ENCODE results near the gene NUDT8. TPM values are rescaled to one million over a fixed set of nuclear protein-coding genes. Genes with fewer than 3 reads are reported as not detected.

NUDT8 gene
- polyA plus RNA-seq, 1 donor: 14.6 TPM

- WGBS (ENCODE audit: insufficient coverage, low lambda C conversion rate): no CpG with 5 or more reads among the region's 26 CpGs
- H3K36me3 ChIP-seq (ENCODE audit: control insufficient read depth, insufficient read depth, low read length): no peaks in the 10 kb centered on the region
- no peaks in the 10 kb centered on the region for H3K27me3 ChIP-seq (ENCODE audit: control insufficient read depth, insufficient read depth, low read length)
- no peak overlapping the region for H3K4me3 ChIP-seq (ENCODE audit: low read length)
- H3K4me1 ChIP-seq (ENCODE audit: control insufficient read depth, insufficient read depth, low read length): peaks cover 3% of the 10 kb centered on the region
- no peak overlapping the region for H3K27ac ChIP-seq (ENCODE audit: low read length)
- H3K9me3 ChIP-seq (ENCODE audit: control insufficient read depth, low read depth, low read length): peaks cover 7% of the 10 kb centered on the region
- DNase-seq: no peak
Measured at GRCh38 chr11:67667490-67668191, 37.9 kb upstream of the NUDT8 start.

- no peak overlapping the region for H3K27ac ChIP-seq (ENCODE audit: low read length)
- H3K4me3 ChIP-seq (ENCODE audit: low read length): no peak overlapping the region
- H3K36me3 ChIP-seq (ENCODE audit: control insufficient read depth, insufficient read depth, low read length): no peaks in the 10 kb centered on the region
- H3K9me3 ChIP-seq (ENCODE audit: control insufficient read depth, low read depth, low read length): peaks cover 7% of the 10 kb centered on the region
- no CpG with 5 or more reads among the region's 20 CpGs for WGBS (ENCODE audit: insufficient coverage, low lambda C conversion rate)
- H3K27me3 ChIP-seq (ENCODE audit: control insufficient read depth, insufficient read depth, low read length): no peaks in the 10 kb centered on the region
- DNase-seq: no peak
- H3K4me1 ChIP-seq (ENCODE audit: control insufficient read depth, insufficient read depth, low read length): peaks cover 3% of the 10 kb centered on the region
Measured at GRCh38 chr11:67666676-67667489, 37.1 kb upstream of the NUDT8 start.

- Histone ChIP-seq H3K27ac (ENCODE audit: low read length) (no peak overlapping the region), H3K27me3 (ENCODE audit: control insufficient read depth, insufficient read depth, low read length) (no peaks in the 10 kb centered on the region), H3K4me1 (ENCODE audit: control insufficient read depth, insufficient read depth, low read length) (peaks cover 3% of the 10 kb centered on the region), H3K9me3 (ENCODE audit: control insufficient read depth, low read depth, low read length) (peaks cover 7% of the 10 kb centered on the region), H3K36me3 (ENCODE audit: control insufficient read depth, insufficient read depth, low read length) (no peaks in the 10 kb centered on the region), H3K4me3 (ENCODE audit: low read length) (no peak overlapping the region)
- WGBS (ENCODE audit: insufficient coverage, low lambda C conversion rate): no CpG with 5 or more reads among the region's 11 CpGs
- DNase-seq: no peak
Measured at GRCh38 chr11:67666303-67666645, 36.5 kb upstream of the NUDT8 start.

GRCh38 chr11:67665541-67666302 lies 36.0 kb upstream of the NUDT8 start:
- WGBS (ENCODE audit: insufficient coverage, low lambda C conversion rate): no CpG with 5 or more reads among the region's 24 CpGs
- no peaks in the 10 kb centered on the region for H3K36me3 ChIP-seq (ENCODE audit: control insufficient read depth, insufficient read depth, low read length)
- no peak for DNase-seq

DNA sequence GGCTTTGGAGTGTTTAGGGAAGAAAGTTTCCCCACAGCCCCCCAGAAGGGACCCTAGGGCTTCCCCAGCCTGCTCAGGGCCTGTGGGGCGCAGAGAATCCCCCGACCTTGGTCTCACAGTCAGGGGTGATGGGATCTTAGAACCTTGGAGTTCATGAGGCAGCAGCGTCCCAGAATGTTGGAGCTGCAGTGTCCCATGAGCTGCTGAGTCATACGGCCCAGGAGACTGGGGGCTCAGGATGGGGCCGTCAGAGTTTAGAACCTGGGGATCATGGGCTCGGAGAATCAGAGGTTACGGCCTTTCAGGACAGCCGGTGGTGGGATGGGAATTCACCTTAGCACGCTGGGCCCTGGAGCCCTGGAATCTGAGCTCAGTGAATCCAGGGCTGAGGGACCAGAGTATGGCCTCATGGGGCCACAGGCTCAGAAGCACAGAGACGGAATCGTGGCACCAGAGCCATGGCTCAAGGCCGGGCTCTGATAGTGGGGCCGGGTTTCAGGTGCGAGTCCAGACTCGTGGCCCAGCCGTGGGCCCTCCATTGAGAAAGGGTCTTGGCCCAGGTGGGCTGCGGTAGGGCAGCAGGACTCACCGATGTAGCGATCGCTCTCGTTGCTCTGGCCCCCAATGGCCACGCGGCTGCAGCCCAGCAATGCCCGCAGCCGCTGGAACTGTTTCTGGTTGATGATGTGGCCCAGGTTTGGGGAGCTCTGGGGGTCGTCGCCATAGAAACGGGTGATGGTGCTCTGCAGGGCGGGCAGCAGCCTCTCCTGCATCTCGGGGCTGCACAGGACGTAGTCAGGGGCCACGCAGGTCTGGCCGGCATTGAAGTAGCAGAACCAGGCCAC lies 35.2 kb upstream of the NUDT8 start:
- no peak overlapping the region for H3K4me3 ChIP-seq (ENCODE audit: low read length)
- no CpG with 5 or more reads among the region's 33 CpGs for WGBS (ENCODE audit: insufficient coverage, low lambda C conversion rate)
- no peak overlapping the region for H3K27ac ChIP-seq (ENCODE audit: low read length)
- H3K36me3 ChIP-seq (ENCODE audit: control insufficient read depth, insufficient read depth, low read length): no peaks in the 10 kb centered on the region
- peaks cover 7% of the 10 kb centered on the region for H3K9me3 ChIP-seq (ENCODE audit: control insufficient read depth, low read depth, low read length)
- no peaks in the 10 kb centered on the region for H3K27me3 ChIP-seq (ENCODE audit: control insufficient read depth, insufficient read depth, low read length)
- peaks cover 3% of the 10 kb centered on the region for H3K4me1 ChIP-seq (ENCODE audit: control insufficient read depth, insufficient read depth, low read length)
- no peak for DNase-seq

More at GRCh38 chr11:67665541-67666302, 36.0 kb upstream of the NUDT8 start:
- H3K27me3 ChIP-seq (ENCODE audit: control insufficient read depth, insufficient read depth, low read length): no peaks in the 10 kb centered on the region
- H3K9me3 ChIP-seq (ENCODE audit: control insufficient read depth, low read depth, low read length): peaks cover 7% of the 10 kb centered on the region
- H3K4me3 ChIP-seq (ENCODE audit: low read length): no peak overlapping the region
- H3K27ac ChIP-seq (ENCODE audit: low read length): no peak overlapping the region
- peaks cover 3% of the 10 kb centered on the region for H3K4me1 ChIP-seq (ENCODE audit: control insufficient read depth, insufficient read depth, low read length)

- H3K4me1 ChIP-seq (ENCODE audit: control insufficient read depth, insufficient read depth, low read length): peaks cover 3% of the 10 kb centered on the region
Measured at GRCh38 chr11:67664213-67664585, 34.5 kb upstream of the NUDT8 start.

GRCh38 chr11:67663532-67664212 lies 33.9 kb upstream of the NUDT8 start:
- no peaks in the 10 kb centered on the region for H3K27me3 ChIP-seq (ENCODE audit: control insufficient read depth, insufficient read depth, low read length)
- DNase-seq: no peak
- no peaks in the 10 kb centered on the region for H3K9me3 ChIP-seq (ENCODE audit: control insufficient read depth, low read depth, low read length)
- no peak overlapping the region for H3K27ac ChIP-seq (ENCODE audit: low read length)
- no peaks in the 10 kb centered on the region for H3K36me3 ChIP-seq (ENCODE audit: control insufficient read depth, insufficient read depth, low read length)
- peaks cover 3% of the 10 kb centered on the region for H3K4me1 ChIP-seq (ENCODE audit: control insufficient read depth, insufficient read depth, low read length)
- WGBS (ENCODE audit: insufficient coverage, low lambda C conversion rate): no CpG with 5 or more reads among the region's 22 CpGs
- H3K4me3 ChIP-seq (ENCODE audit: low read length): no peak overlapping the region

More at GRCh38 chr11:67664213-67664585, 34.5 kb upstream of the NUDT8 start:
- DNase-seq: no peak
- Histone ChIP-seq H3K36me3 (ENCODE audit: control insufficient read depth, insufficient read depth, low read length) (no peaks in the 10 kb centered on the region), H3K4me3 (ENCODE audit: low read length) (no peak overlapping the region), H3K27ac (ENCODE audit: low read length) (no peak overlapping the region), H3K27me3 (ENCODE audit: control insufficient read depth, insufficient read depth, low read length) (no peaks in the 10 kb centered on the region), H3K9me3 (ENCODE audit: control insufficient read depth, low read depth, low read length) (peaks cover 3% of the 10 kb centered on the region)
- no CpG with 5 or more reads among the region's 16 CpGs for WGBS (ENCODE audit: insufficient coverage, low lambda C conversion rate)

- WGBS (ENCODE audit: insufficient coverage, low lambda C conversion rate): 100% methylated on average over 1 of the region's 19 CpGs
- no peak overlapping the region for H3K4me3 ChIP-seq (ENCODE audit: low read length)
Measured at GRCh38 chr11:67662835-67663531, 33.2 kb upstream of the NUDT8 start.

GRCh38 chr11:67662142-67662834 lies 32.6 kb upstream of the NUDT8 start:
- no CpG with 5 or more reads among the region's 12 CpGs for WGBS (ENCODE audit: insufficient coverage, low lambda C conversion rate)
- no peaks in the 10 kb centered on the region for H3K36me3 ChIP-seq (ENCODE audit: control insufficient read depth, insufficient read depth, low read length)
- H3K27ac ChIP-seq (ENCODE audit: low read length): no peak overlapping the region
- H3K4me3 ChIP-seq (ENCODE audit: low read length): no peak overlapping the region
- H3K4me1 ChIP-seq (ENCODE audit: control insufficient read depth, insufficient read depth, low read length): peaks cover 3% of the 10 kb centered on the region
- no peak for DNase-seq
- no peaks in the 10 kb centered on the region for H3K27me3 ChIP-seq (ENCODE audit: control insufficient read depth, insufficient read depth, low read length)
- no peaks in the 10 kb centered on the region for H3K9me3 ChIP-seq (ENCODE audit: control insufficient read depth, low read depth, low read length)

More at GRCh38 chr11:67662835-67663531, 33.2 kb upstream of the NUDT8 start:
- Histone ChIP-seq H3K27ac (ENCODE audit: low read length) (no peak overlapping the region), H3K36me3 (ENCODE audit: control insufficient read depth, insufficient read depth, low read length) (no peaks in the 10 kb centered on the region), H3K9me3 (ENCODE audit: control insufficient read depth, low read depth, low read length) (no peaks in the 10 kb centered on the region), H3K27me3 (ENCODE audit: control insufficient read depth, insufficient read depth, low read length) (no peaks in the 10 kb centered on the region), H3K4me1 (ENCODE audit: control insufficient read depth, insufficient read depth, low read length) (peaks cover 3% of the 10 kb centered on the region)
- no peak for DNase-seq

All from large intestine (tissue), 3 donors.